ENCODE data around the gene PTGER3.
"Not testable (repeated sequence)": the region's sequence is repeated elsewhere in the genome, so short reads cannot be mapped to it uniquely, and the experiment has no call there.

PTGER3 gene

GRCh38 chr1:70987497-70987896, 60.1 kb downstream of the PTGER3 start:
- no peak overlapping the region for H3K9ac ChIP-seq (ENCODE audit: low read length)
- no peaks in the 10 kb centered on the region for H3K27me3 ChIP-seq (ENCODE audit: control insufficient read depth, insufficient read depth, low read length)
- no peaks in the 10 kb centered on the region for H3K36me3 ChIP-seq (ENCODE audit: control insufficient read depth, insufficient read depth, low read length)
- H3K4me3 ChIP-seq (ENCODE audit: low read length) = no peak overlapping the region
- no peaks in the 10 kb centered on the region for H3K4me1 ChIP-seq (ENCODE audit: control insufficient read depth, insufficient read depth, low read length)
- no peak overlapping the region for H3K27ac ChIP-seq (ENCODE audit: low read depth, low read length)

- not testable (repeated sequence) for H3K27me3 ChIP-seq (ENCODE audit: control insufficient read depth, insufficient read depth, low read length)
Observed at GRCh38 chr1:70985776-70986225, 61.8 kb downstream of the PTGER3 start.

GRCh38 chr1:70985278-70985677, 62.3 kb downstream of the PTGER3 start:
- H3K4me1 ChIP-seq (ENCODE audit: control insufficient read depth, insufficient read depth, low read length); H3K27ac ChIP-seq (ENCODE audit: low read depth, low read length); H3K4me3 ChIP-seq (ENCODE audit: low read length); H3K36me3 ChIP-seq (ENCODE audit: control insufficient read depth, insufficient read depth, low read length); H3K27me3 ChIP-seq (ENCODE audit: control insufficient read depth, insufficient read depth, low read length); H3K9ac ChIP-seq (ENCODE audit: low read length): not testable (repeated sequence)

More at GRCh38 chr1:70985776-70986225, 61.8 kb downstream of the PTGER3 start:
- not testable (repeated sequence) for H3K27ac ChIP-seq (ENCODE audit: low read depth, low read length); H3K36me3 ChIP-seq (ENCODE audit: control insufficient read depth, insufficient read depth, low read length); H3K4me1 ChIP-seq (ENCODE audit: control insufficient read depth, insufficient read depth, low read length); H3K4me3 ChIP-seq (ENCODE audit: low read length); H3K9ac ChIP-seq (ENCODE audit: low read length)

GRCh38 chr1:70980361-70980760, 67.3 kb downstream of the PTGER3 start:
- Histone ChIP-seq H3K27ac (ENCODE audit: low read depth, low read length) (no peak overlapping the region), H3K27me3 (ENCODE audit: control insufficient read depth, insufficient read depth, low read length) (no peaks in the 10 kb centered on the region), H3K4me1 (ENCODE audit: control insufficient read depth, insufficient read depth, low read length) (no peaks in the 10 kb centered on the region), H3K36me3 (ENCODE audit: control insufficient read depth, insufficient read depth, low read length) (no peaks in the 10 kb centered on the region), H3K4me3 (ENCODE audit: low read length) (no peak overlapping the region), H3K9ac (ENCODE audit: low read length) (no peak overlapping the region)

- Histone ChIP-seq H3K27ac (ENCODE audit: low read depth, low read length) (no peak overlapping the region), H3K9ac (ENCODE audit: low read length) (no peak overlapping the region), H3K4me3 (ENCODE audit: low read length) (no peak overlapping the region), H3K27me3 (ENCODE audit: control insufficient read depth, insufficient read depth, low read length) (no peaks in the 10 kb centered on the region), H3K36me3 (ENCODE audit: control insufficient read depth, insufficient read depth, low read length) (no peaks in the 10 kb centered on the region), H3K4me1 (ENCODE audit: control insufficient read depth, insufficient read depth, low read length) (no peaks in the 10 kb centered on the region)
Observed at GRCh38 chr1:70979881-70980280, 67.7 kb downstream of the PTGER3 start.

GRCh38 chr1:70979313-70979712, 68.3 kb downstream of the PTGER3 start:
- no peak overlapping the region for H3K4me3 ChIP-seq (ENCODE audit: low read length)

GRCh38 chr1:70978623-70979022, 69.0 kb downstream of the PTGER3 start:
- H3K27ac ChIP-seq (ENCODE audit: low read depth, low read length) = no peak overlapping the region
- H3K27me3 ChIP-seq (ENCODE audit: control insufficient read depth, insufficient read depth, low read length) = no peaks in the 10 kb centered on the region
- H3K36me3 ChIP-seq (ENCODE audit: control insufficient read depth, insufficient read depth, low read length) = no peaks in the 10 kb centered on the region

More at GRCh38 chr1:70979313-70979712, 68.3 kb downstream of the PTGER3 start:
- Histone ChIP-seq H3K4me1 (ENCODE audit: control insufficient read depth, insufficient read depth, low read length) (no peaks in the 10 kb centered on the region), H3K27ac (ENCODE audit: low read depth, low read length) (no peak overlapping the region), H3K9ac (ENCODE audit: low read length) (no peak overlapping the region), H3K36me3 (ENCODE audit: control insufficient read depth, insufficient read depth, low read length) (no peaks in the 10 kb centered on the region), H3K27me3 (ENCODE audit: control insufficient read depth, insufficient read depth, low read length) (no peaks in the 10 kb centered on the region)

GRCh38 chr1:70977575-70977974, 70.0 kb downstream of the PTGER3 start:
- no peak overlapping the region for H3K27ac ChIP-seq (ENCODE audit: low read depth, low read length)
- H3K27me3 ChIP-seq (ENCODE audit: control insufficient read depth, insufficient read depth, low read length) = no peaks in the 10 kb centered on the region
- no peak overlapping the region for H3K9ac ChIP-seq (ENCODE audit: low read length)
- H3K4me3 ChIP-seq (ENCODE audit: low read length) = no peak overlapping the region
- H3K36me3 ChIP-seq (ENCODE audit: control insufficient read depth, insufficient read depth, low read length) = no peaks in the 10 kb centered on the region
- no peaks in the 10 kb centered on the region for H3K4me1 ChIP-seq (ENCODE audit: control insufficient read depth, insufficient read depth, low read length)

More at GRCh38 chr1:70978623-70979022, 69.0 kb downstream of the PTGER3 start:
- no peaks in the 10 kb centered on the region for H3K4me1 ChIP-seq (ENCODE audit: control insufficient read depth, insufficient read depth, low read length)
- H3K4me3 ChIP-seq (ENCODE audit: low read length) = no peak overlapping the region
- H3K9ac ChIP-seq (ENCODE audit: low read length) = no peak overlapping the region

- Histone ChIP-seq H3K27ac (ENCODE audit: low read depth, low read length) (no peak overlapping the region), H3K9ac (ENCODE audit: low read length) (no peak overlapping the region), H3K27me3 (ENCODE audit: control insufficient read depth, insufficient read depth, low read length) (no peaks in the 10 kb centered on the region), H3K4me3 (ENCODE audit: low read length) (no peak overlapping the region), H3K4me1 (ENCODE audit: control insufficient read depth, insufficient read depth, low read length) (no peaks in the 10 kb centered on the region), H3K36me3 (ENCODE audit: control insufficient read depth, insufficient read depth, low read length) (no peaks in the 10 kb centered on the region)
Observed at GRCh38 chr1:70977041-70977440, 70.6 kb downstream of the PTGER3 start.

- Histone ChIP-seq H3K27ac (ENCODE audit: low read depth, low read length) (no peak overlapping the region), H3K4me1 (ENCODE audit: control insufficient read depth, insufficient read depth, low read length) (no peaks in the 10 kb centered on the region), H3K9ac (ENCODE audit: low read length) (no peak overlapping the region), H3K36me3 (ENCODE audit: control insufficient read depth, insufficient read depth, low read length) (no peaks in the 10 kb centered on the region), H3K27me3 (ENCODE audit: control insufficient read depth, insufficient read depth, low read length) (no peaks in the 10 kb centered on the region), H3K4me3 (ENCODE audit: low read length) (no peak overlapping the region)
Observed at GRCh38 chr1:70973754-70974153, 73.9 kb downstream of the PTGER3 start.

GRCh38 chr1:70970407-70970806, 77.2 kb downstream of the PTGER3 start:
- Histone ChIP-seq H3K4me3 (ENCODE audit: low read length) (no peak overlapping the region), H3K27me3 (ENCODE audit: control insufficient read depth, insufficient read depth, low read length) (no peaks in the 10 kb centered on the region), H3K36me3 (ENCODE audit: control insufficient read depth, insufficient read depth, low read length) (no peaks in the 10 kb centered on the region), H3K4me1 (ENCODE audit: control insufficient read depth, insufficient read depth, low read length) (no peaks in the 10 kb centered on the region), H3K27ac (ENCODE audit: low read depth, low read length) (no peak overlapping the region), H3K9ac (ENCODE audit: low read length) (no peak overlapping the region)

GRCh38 chr1:70966018-70966638, 81.5 kb downstream of the PTGER3 start:
- Histone ChIP-seq H3K4me1 (ENCODE audit: control insufficient read depth, insufficient read depth, low read length) (no peaks in the 10 kb centered on the region), H3K36me3 (ENCODE audit: control insufficient read depth, insufficient read depth, low read length) (no peaks in the 10 kb centered on the region), H3K27me3 (ENCODE audit: control insufficient read depth, insufficient read depth, low read length) (no peaks in the 10 kb centered on the region), H3K27ac (ENCODE audit: low read depth, low read length) (no peak overlapping the region), H3K9ac (ENCODE audit: low read length) (no peak overlapping the region), H3K4me3 (ENCODE audit: low read length) (no peak overlapping the region)

- Histone ChIP-seq H3K36me3 (ENCODE audit: control insufficient read depth, insufficient read depth, low read length) (no peaks in the 10 kb centered on the region), H3K9ac (ENCODE audit: low read length) (no peak overlapping the region), H3K27me3 (ENCODE audit: control insufficient read depth, insufficient read depth, low read length) (no peaks in the 10 kb centered on the region), H3K27ac (ENCODE audit: low read depth, low read length) (no peak overlapping the region), H3K4me1 (ENCODE audit: control insufficient read depth, insufficient read depth, low read length) (no peaks in the 10 kb centered on the region), H3K4me3 (ENCODE audit: low read length) (no peak overlapping the region)
Observed at GRCh38 chr1:70963374-70963773, 84.2 kb downstream of the PTGER3 start.

Measured in rectal smooth muscle tissue (tissue), 1 donor.